Neutrophil (primary cell): ENCODE results near the gene GNAQ.
A peak's percentile ranks its signal among the peaks of the same experiment; 100 is the strongest.
"Not testable (repeated sequence)": the region's sequence is repeated elsewhere in the genome, so short reads cannot be mapped to it uniquely, and the experiment has no call there.

Experiments
- H3K27ac ChIP-seq: fragments of 200-600 bp; sonication (generic); 2 replicates; pipeline ENCODE4 v1.5.1; 2016; ENCODE audit warnings: mild to moderate bottlenecking, moderate library complexity
- H3K27me3 ChIP-seq: fragments of 200-600 bp; sonication (generic); 2 replicates; pipeline ENCODE4 v1.6.0; 2016; ENCODE audit warnings: mild to moderate bottlenecking
- H3K36me3 ChIP-seq: fragments of 200-600 bp; sonication (generic); 2 replicates; pipeline ENCODE4 v1.5.1; 2017
- H3K4me1 ChIP-seq, 2 experiments: fragments of 200-600 bp in 1 of 2; sonication (generic) in 1 of 2; 1 replicate in 1 of 2; 2 replicates in 1 of 2; pipeline versions ENCODE4 v1.5.1 to v1.6.1; 2013 to 2016; ENCODE audit warnings: low read depth in 1 of 2, low read length in 1 of 2, mild to moderate bottlenecking in 1 of 2, moderate library complexity in 1 of 2; ENCODE audit not compliant: control insufficient read depth in 1 of 2, insufficient read depth in 1 of 2
- H3K4me3 ChIP-seq, 2 experiments: fragments of 200-600 bp in 1 of 2; sonication (generic) in 1 of 2; 1 replicate in 1 of 2; 2 replicates in 1 of 2; pipeline ENCODE4 v1.5.1; 2013 to 2016; ENCODE audit warnings: low read depth in 1 of 2, low read length in 1 of 2, mild to moderate bottlenecking in 1 of 2, moderate library complexity in 1 of 2
- H3K9me3 ChIP-seq: fragments of 200-600 bp; sonication (generic); 2 replicates; pipeline ENCODE4 v1.5.1; 2016
- TF ChIP-seq, protein P1 (sequence below): fragments of 200-600 bp; sonication (generic); IDR thresholded peaks from 2 replicates; pipeline ENCODE4 v1.5.1; 2016; ENCODE audit warnings: antibody characterized with exemption

The GNAQ gene

DNA sequence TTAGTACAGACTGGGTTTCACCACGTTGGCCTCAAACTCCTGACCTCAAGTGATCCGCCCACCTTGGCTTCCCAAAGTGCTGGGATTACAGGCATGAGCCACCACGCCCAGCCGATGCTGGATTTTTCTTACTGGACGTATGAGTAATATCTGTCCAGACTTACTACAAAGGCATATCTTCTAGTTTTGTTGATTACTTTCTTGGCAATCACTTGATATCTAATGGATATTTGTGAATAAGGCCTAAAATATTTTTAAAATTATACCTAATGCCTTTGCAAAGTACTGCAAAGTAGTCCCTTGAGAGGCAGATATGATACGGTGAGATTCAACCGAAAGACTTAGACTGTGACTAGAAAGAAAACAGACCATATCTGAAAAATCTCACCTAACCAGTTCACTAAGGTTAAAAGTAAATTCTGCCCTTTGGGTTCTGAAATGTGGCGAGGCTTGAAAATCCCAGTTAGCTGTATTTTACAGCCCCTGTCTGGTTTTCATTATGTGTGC lies 152.1 kb downstream of the GNAQ start:
- peak overlapping the region; percentile 10 for H3K27ac ChIP-seq
- peaks cover 4% of the 10 kb centered on the region for H3K36me3 ChIP-seq
- TF ChIP-seq, protein P1, sequence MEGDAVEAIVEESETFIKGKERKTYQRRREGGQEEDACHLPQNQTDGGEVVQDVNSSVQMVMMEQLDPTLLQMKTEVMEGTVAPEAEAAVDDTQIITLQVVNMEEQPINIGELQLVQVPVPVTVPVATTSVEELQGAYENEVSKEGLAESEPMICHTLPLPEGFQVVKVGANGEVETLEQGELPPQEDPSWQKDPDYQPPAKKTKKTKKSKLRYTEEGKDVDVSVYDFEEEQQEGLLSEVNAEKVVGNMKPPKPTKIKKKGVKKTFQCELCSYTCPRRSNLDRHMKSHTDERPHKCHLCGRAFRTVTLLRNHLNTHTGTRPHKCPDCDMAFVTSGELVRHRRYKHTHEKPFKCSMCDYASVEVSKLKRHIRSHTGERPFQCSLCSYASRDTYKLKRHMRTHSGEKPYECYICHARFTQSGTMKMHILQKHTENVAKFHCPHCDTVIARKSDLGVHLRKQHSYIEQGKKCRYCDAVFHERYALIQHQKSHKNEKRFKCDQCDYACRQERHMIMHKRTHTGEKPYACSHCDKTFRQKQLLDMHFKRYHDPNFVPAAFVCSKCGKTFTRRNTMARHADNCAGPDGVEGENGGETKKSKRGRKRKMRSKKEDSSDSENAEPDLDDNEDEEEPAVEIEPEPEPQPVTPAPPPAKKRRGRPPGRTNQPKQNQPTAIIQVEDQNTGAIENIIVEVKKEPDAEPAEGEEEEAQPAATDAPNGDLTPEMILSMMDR, result no peak
- H3K4me3 ChIP-seq, result no peak overlapping the region
- H3K27me3 ChIP-seq, result no peaks in the 10 kb centered on the region
- no peaks in the 10 kb centered on the region for H3K9me3 ChIP-seq
- H3K4me1 ChIP-seq, result peaks cover 0 to 18% of the 10 kb centered on the region in 2 experiments

DNA sequence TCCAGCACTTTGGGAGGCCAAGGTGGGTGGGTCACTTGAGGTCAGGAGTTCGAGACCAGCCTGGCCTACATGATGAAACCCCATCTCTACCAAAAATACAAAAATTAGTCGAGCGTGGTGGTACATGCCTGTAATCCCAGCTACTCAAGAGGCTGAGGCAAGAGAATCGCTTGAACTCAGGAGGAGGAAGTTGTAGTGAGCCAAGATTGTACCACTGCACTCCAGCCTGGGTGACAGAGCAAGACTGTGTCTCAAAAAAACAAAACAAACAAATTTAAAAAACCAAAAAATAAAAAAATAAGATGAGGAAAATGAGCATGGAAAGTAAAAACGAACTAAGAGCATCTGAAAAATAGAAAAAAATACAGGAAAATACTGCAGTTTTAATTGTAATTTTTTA lies 152.8 kb downstream of the GNAQ start:
- H3K36me3 ChIP-seq, H3K4me3 ChIP-seq, H3K9me3 ChIP-seq, H3K27me3 ChIP-seq: not testable (repeated sequence)
- peaks cover 0 to 11% of the 10 kb centered on the region in 2 experiments for H3K4me1 ChIP-seq
- H3K27ac ChIP-seq, result peak overlapping the region; percentile 44

DNA sequence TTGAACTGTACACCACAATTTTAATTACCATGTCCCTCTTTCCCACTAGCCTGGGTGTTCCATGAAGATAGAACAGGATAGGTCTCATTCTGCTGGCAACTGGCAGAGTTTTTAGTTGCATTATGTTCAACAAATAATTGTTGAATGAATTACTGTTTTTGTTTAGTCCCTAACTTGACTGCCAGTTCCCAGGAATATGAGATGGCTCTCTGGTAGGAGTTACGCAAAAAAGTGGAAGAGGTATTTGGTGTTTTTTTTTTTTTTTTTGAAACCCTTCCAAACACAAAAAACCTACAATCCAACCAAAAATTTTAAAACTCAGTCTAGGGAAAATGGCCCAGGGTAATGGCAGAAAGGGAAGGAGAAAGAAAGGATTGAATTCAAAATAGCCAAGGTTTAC lies 153.6 kb downstream of the GNAQ start:
- peaks cover 0 to 6% of the 10 kb centered on the region in 2 experiments for H3K4me1 ChIP-seq
- H3K9me3 ChIP-seq, result no peaks in the 10 kb centered on the region
- H3K4me3 ChIP-seq, result no peak overlapping the region
- no peak overlapping the region for H3K27ac ChIP-seq
- TF ChIP-seq, protein P1, result no peak
- H3K36me3 ChIP-seq, result no peaks in the 10 kb centered on the region
- H3K27me3 ChIP-seq, result no peaks in the 10 kb centered on the region

DNA sequence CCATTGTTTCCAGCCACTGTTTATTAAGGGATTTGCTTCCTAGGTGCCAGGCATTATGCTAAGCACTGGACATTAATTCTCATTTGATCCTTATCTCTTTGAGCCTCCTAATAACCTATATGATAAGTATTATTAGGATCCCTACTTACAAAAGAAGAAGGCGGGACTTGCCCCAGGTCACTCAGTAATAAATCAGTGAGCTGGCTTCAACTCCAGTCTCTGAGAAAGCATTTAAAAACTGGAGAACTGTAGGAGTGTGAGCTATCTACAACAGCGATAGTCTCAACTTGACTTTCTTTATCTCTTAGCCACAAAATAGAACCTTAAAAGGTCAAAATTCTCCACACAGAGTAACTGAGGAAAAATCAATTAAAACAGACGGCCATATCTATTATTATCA lies 155.0 kb downstream of the GNAQ start:
- H3K4me3 ChIP-seq, result no peak overlapping the region
- no peak overlapping the region for H3K27ac ChIP-seq
- H3K36me3 ChIP-seq, result no peaks in the 10 kb centered on the region
- TF ChIP-seq, protein P1, result no peak
- no peaks in the 10 kb centered on the region for H3K9me3 ChIP-seq
- H3K27me3 ChIP-seq, result no peaks in the 10 kb centered on the region
- H3K4me1 ChIP-seq, result peaks cover 0 to 12% of the 10 kb centered on the region in 2 experiments

DNA sequence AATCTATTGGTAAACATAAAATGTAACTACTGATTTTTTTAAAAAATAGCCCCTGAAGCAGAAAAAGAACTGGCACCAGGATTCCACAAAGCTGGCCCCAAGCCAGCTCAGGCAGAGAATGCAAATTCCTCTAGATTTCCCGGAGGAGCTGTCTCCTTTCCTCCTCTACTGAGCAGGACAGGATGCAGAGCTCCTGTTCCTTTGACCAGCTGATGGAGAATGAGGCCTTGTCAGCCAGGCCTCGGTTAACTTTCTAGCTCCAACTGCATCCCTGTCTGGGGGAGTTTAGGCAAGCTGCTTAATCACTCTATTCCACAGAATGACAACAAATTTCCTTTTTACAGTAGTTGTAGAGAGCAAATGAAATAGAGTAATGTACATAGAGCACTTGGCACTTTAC lies 155.5 kb downstream of the GNAQ start:
- no peaks in the 10 kb centered on the region for H3K36me3 ChIP-seq
- H3K4me3 ChIP-seq, result no peak overlapping the region
- H3K9me3 ChIP-seq, result no peaks in the 10 kb centered on the region
- peaks cover 0 to 12% of the 10 kb centered on the region in 2 experiments for H3K4me1 ChIP-seq
- H3K27ac ChIP-seq, result no peak overlapping the region
- H3K27me3 ChIP-seq, result no peaks in the 10 kb centered on the region
- TF ChIP-seq, protein P1, result no peak

DNA sequence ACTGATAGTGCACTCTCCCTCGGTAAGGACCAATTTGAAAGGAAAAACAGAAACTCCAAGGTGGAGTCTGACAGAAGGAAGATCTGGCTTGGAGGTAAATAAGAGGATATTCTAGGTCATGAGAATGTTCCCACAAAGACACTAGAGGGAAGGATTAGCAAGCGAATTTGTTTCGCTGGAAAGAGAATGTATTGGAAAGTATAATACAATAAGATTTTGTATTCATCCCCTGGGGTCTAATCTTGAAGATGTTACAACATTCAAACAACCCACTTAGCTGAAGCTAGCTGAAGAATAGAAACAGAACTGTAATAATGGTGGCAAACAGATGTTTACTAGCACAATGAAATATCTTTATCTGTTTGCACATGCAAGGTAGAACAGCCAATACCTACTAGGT lies 158.7 kb downstream of the GNAQ start:
- TF ChIP-seq, protein P1, result no peak
- Histone ChIP-seq H3K36me3 (no peaks in the 10 kb centered on the region), H3K9me3 (no peaks in the 10 kb centered on the region), H3K4me3 (no peak overlapping the region), H3K4me1 (peaks cover 0 to 6% of the 10 kb centered on the region in 2 experiments), H3K27me3 (no peaks in the 10 kb centered on the region), H3K27ac (no peak overlapping the region)
